SK-N-SH (cell line): ENCODE measurements around the gene HSPG2.

Source experiments
- JUND ChIP-seq: IDR thresholded peaks from 2 replicates; pipeline ENCODE4 v1.4.0; 2012
- MAX ChIP-seq: IDR thresholded peaks from 2 replicates; pipeline ENCODE4 v1.4.0; 2012; ENCODE audit warnings: low read depth
- POLR2AphosphoS5 ChIP-seq: IDR thresholded peaks from 2 replicates; pipeline ENCODE4 v1.6.1; 2012; ENCODE audit warnings: low read depth, low read length
- RCOR1 ChIP-seq: fragments of 150-350 bp; IDR thresholded peaks from 2 replicates; pipeline ENCODE4 v1.6.1; 2017; ENCODE audit warnings: antibody characterized with exemption, low read length
- SIN3A ChIP-seq: IDR thresholded peaks from 2 replicates; pipeline ENCODE4 v1.6.1; 2012; ENCODE audit warnings: low read depth, mild to moderate bottlenecking, low read length, moderate library complexity, borderline replicate concordance
- USF1 ChIP-seq: IDR thresholded peaks from 2 replicates; pipeline ENCODE4 v1.4.0; 2012; ENCODE audit warnings: low read depth, borderline replicate concordance
- YY1 ChIP-seq: IDR thresholded peaks from 2 replicates; pipeline ENCODE4 v1.4.0; 2012; ENCODE audit warnings: low read depth, mild to moderate bottlenecking
- TF ChIP-seq, protein P1 (sequence below): fragments of 200-600 bp; sonication (generic); IDR thresholded peaks from 2 replicates; pipeline ENCODE4 v1.6.1; 2017; ENCODE audit warnings: antibody characterized with exemption, mild to moderate bottlenecking, moderate library complexity
- TF ChIP-seq, protein P2 (sequence below): IDR thresholded peaks from 2 replicates; pipeline ENCODE4 v1.4.0; 2012; ENCODE audit warnings: low read depth, borderline replicate concordance

DNA sequence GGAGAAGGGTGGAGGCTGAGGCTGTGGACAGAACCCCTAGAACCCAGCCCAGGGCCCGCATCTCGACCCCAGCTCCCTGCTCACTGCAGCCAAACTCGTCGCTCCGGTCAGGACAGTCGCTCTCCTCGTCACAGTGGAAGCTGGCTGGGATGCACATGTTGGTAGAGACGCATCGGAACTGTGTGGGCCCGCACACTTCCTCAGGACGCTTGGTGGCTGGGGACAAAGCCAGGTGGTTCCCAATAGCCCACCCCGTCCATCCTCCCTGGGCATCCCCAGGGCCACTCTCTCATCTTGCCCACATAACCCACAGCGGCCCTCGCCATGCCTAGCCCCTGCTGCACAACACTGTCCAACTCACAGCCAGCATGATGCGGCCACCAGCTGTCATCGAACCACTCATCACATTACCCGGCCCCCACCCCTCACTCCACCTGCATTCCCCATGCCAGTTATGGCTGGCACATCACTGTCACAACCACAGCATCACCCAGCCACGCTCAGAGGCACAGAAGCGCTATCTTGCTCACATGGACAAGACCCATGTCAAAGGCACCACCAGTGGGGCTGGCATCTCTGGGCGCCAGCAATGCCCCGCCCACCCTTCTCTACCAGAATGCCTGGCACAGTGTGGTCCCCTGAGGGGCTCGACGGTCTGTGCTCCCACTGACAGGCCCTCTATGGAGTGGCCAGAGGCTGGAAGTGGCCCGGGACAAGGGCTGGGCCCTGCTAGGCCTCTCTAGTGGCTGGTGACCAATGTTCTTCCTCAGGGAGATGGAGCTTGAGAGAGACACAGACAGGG, 51.7 kb downstream of the HSPG2 start:
- TF ChIP-seq USF1 (no peak), POLR2AphosphoS5 (no peak), YY1 (no peak), RCOR1 (no peak), MAX (no peak), JUND (no peak), SIN3A (no peak)
- TF ChIP-seq, protein P1, sequence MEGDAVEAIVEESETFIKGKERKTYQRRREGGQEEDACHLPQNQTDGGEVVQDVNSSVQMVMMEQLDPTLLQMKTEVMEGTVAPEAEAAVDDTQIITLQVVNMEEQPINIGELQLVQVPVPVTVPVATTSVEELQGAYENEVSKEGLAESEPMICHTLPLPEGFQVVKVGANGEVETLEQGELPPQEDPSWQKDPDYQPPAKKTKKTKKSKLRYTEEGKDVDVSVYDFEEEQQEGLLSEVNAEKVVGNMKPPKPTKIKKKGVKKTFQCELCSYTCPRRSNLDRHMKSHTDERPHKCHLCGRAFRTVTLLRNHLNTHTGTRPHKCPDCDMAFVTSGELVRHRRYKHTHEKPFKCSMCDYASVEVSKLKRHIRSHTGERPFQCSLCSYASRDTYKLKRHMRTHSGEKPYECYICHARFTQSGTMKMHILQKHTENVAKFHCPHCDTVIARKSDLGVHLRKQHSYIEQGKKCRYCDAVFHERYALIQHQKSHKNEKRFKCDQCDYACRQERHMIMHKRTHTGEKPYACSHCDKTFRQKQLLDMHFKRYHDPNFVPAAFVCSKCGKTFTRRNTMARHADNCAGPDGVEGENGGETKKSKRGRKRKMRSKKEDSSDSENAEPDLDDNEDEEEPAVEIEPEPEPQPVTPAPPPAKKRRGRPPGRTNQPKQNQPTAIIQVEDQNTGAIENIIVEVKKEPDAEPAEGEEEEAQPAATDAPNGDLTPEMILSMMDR, result no peak
- TF ChIP-seq, protein P2, sequence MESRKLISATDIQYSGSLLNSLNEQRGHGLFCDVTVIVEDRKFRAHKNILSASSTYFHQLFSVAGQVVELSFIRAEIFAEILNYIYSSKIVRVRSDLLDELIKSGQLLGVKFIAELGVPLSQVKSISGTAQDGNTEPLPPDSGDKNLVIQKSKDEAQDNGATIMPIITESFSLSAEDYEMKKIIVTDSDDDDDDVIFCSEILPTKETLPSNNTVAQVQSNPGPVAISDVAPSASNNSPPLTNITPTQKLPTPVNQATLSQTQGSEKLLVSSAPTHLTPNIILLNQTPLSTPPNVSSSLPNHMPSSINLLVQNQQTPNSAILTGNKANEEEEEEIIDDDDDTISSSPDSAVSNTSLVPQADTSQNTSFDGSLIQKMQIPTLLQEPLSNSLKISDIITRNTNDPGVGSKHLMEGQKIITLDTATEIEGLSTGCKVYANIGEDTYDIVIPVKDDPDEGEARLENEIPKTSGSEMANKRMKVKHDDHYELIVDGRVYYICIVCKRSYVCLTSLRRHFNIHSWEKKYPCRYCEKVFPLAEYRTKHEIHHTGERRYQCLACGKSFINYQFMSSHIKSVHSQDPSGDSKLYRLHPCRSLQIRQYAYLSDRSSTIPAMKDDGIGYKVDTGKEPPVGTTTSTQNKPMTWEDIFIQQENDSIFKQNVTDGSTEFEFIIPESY, result no peak
